Fibroblast of the aortic adventitia (primary cell): ENCODE measurements around the gene GAP43. TPM values are rescaled to one million over a fixed set of nuclear protein-coding genes. Genes with fewer than 3 reads are reported as not detected.

ENCODE experiments used
- DNase-seq: peaks from one replicate; pipeline ENCODE4 v3.0.0-alpha.2; 2010; ENCODE audit warnings: low read depth
- H3K4me3 ChIP-seq: 2 replicates; pipeline ENCODE4 v1.5.1; 2011; ENCODE audit warnings: low read depth, mild to moderate bottlenecking, control low read depth, low read length, moderate library complexity
- total RNA-seq: library from RNA; depleted of rRNA; stranded (reverse); fragments of >200 nt; gene quantifications from 2 replicates; pipeline ENCODE4 v1.2.3, GENCODE V29; 2012; ENCODE audit warnings: low replicate concordance
- TF ChIP-seq, protein P1 (sequence below): IDR thresholded peaks from 2 replicates; pipeline ENCODE4 v1.5.1; 2011; ENCODE audit warnings: mild to moderate bottlenecking, low read length, control low read depth, inconsistent platforms; ENCODE audit not compliant: insufficient read depth

GAP43 gene, protein sequence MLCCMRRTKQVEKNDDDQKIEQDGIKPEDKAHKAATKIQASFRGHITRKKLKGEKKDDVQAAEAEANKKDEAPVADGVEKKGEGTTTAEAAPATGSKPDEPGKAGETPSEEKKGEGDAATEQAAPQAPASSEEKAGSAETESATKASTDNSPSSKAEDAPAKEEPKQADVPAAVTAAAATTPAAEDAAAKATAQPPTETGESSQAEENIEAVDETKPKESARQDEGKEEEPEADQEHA
- total RNA-seq: 3.4 and 16.4 TPM in 2 replicates

DNA sequence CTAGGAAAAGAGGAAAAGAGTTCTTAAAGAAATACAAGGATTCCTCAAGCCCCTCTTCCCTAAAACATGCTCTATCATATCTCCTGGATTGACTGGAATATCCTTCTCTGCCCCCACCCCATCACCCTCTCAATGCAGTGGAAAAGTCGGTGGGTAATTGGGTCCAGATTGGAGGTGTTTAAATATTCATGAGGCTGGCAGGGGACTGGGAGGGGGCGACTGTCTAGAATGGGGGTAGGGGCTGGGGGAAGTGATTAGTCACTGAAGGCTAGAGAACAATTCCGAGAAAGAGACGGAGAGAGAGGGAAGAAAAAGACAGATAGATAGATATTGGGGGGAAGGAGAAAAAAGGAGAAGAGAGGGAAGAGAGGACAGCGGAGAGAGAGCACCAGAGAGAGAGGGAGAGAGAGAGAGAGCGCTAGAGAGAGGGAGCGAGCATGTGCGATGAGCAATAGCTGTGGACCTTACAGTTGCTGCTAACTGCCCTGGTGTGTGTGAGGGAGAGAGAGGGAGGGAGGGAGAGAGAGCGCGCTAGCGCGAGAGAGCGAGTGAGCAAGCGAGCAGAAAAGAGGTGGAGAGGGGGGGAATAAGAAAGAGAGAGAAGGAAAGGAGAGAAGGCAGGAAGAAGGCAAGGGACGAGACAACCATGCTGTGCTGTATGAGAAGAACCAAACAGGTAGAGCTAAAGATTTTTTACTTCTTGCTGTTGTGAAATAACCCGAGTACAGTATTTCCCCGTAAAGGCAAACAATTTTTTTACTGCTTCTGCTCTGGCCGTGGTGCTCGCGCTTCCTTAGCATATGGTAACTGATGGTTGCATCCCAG, at the start of gene GAP43:
Gene GAP43 (plus strand): TSS at position 467 of the 825 bp plus-strand sequence. CDS start 180 bp downstream, at position 647.
- peak; percentile 87 for DNase-seq
- TF ChIP-seq, protein P1, sequence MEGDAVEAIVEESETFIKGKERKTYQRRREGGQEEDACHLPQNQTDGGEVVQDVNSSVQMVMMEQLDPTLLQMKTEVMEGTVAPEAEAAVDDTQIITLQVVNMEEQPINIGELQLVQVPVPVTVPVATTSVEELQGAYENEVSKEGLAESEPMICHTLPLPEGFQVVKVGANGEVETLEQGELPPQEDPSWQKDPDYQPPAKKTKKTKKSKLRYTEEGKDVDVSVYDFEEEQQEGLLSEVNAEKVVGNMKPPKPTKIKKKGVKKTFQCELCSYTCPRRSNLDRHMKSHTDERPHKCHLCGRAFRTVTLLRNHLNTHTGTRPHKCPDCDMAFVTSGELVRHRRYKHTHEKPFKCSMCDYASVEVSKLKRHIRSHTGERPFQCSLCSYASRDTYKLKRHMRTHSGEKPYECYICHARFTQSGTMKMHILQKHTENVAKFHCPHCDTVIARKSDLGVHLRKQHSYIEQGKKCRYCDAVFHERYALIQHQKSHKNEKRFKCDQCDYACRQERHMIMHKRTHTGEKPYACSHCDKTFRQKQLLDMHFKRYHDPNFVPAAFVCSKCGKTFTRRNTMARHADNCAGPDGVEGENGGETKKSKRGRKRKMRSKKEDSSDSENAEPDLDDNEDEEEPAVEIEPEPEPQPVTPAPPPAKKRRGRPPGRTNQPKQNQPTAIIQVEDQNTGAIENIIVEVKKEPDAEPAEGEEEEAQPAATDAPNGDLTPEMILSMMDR: no peak

GRCh38 chr3:115576325-115576875, 46.9 kb upstream of the GAP43 start:
- TF ChIP-seq, protein P1: no peak
- peak; percentile 33 for DNase-seq

More for the DNA sequence above, at the start of gene GAP43:
- peak within 1 kb of the TSS; percentile 63 for H3K4me3 ChIP-seq

GRCh38 chr3:115577000-115577399, 46.3 kb upstream of the GAP43 start:
- TF ChIP-seq, protein P1: no peak
- H3K4me3 ChIP-seq: no peak overlapping the region
- no peak for DNase-seq

More at GRCh38 chr3:115576325-115576875, 46.9 kb upstream of the GAP43 start:
- no peak overlapping the region for H3K4me3 ChIP-seq

- TF ChIP-seq, protein P1: no peak
- no peak for DNase-seq
These were observed 45.0 kb upstream of the GAP43 start for GRCh38 chr3:115578331-115578730.

GRCh38 chr3:115580566-115580965, 42.7 kb upstream of the GAP43 start:
- TF ChIP-seq, protein P1: no peak
- peak; percentile 11 for DNase-seq
- no peak overlapping the region for H3K4me3 ChIP-seq

More at GRCh38 chr3:115578331-115578730, 45.0 kb upstream of the GAP43 start:
- no peak overlapping the region for H3K4me3 ChIP-seq

DNA sequence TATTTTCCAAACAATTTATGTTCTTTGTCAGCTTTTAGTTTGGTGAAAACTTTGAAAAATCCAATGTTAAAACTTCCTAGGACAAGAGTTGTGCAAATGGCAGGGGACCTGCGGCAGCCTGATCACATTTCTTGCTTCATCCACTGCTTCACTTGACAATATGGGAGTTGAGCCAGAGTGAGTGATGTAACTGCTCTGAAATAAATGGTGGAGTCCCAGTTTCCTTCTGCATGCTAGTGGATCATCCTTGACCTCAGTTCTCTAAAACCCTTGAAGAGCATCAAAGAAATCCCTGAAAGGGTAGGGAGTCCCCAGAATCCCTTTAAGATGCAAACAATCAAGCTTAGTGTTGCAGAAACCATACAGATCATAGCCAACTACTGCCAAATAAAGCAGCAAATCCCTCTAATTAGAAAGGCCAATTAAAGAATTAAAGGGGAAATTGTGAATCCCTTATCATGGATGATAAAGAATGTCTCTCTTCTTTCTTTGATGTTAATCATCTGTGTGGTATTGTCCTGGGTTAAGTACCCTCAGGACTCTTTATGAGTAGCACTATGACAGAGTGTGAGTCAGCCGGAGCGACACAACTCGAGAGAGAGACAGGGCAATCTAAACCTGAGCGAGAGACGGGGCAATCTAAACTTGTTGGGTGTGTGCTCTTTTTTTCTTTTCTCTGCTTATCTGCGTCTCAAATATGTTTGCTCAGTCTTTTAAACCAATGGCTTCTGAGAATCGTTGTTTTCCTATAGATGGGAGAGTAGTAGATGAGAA, 41.8 kb upstream of the GAP43 start:
- H3K4me3 ChIP-seq: no peak overlapping the region
- TF ChIP-seq, protein P1: no peak
- DNase-seq: peak; percentile 77
